ENCODE results near the gene LMAN1L.

LMAN1L gene

DNA sequence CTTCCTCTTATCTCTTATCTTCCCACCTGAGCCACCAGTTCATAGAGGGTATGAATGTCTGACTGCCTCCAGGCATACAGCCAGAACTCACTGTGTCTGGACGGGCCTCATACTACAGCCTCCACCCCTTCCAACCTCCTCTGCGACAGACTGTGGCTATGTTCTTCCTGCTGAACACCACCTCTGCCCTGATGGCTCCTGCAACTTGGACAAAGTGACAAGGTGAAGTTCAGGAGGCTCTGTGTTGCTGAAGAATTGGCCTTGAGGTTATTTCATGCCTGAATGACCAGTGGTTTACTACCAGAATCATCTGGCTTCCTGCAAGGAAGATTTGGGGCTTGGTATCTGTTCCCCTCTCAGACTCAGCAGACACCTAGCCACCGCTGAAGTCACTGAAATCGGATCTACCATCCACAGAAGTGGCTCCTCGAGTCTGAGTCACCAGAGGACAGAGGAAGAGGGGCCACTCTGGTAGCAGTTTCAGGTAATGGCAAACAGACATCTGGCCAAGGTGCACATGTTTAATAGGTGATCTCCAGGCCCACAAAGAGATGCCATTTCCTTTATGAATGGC, 44.5 kb downstream of the LMAN1L start:
- DNase-seq: no peak

DNA sequence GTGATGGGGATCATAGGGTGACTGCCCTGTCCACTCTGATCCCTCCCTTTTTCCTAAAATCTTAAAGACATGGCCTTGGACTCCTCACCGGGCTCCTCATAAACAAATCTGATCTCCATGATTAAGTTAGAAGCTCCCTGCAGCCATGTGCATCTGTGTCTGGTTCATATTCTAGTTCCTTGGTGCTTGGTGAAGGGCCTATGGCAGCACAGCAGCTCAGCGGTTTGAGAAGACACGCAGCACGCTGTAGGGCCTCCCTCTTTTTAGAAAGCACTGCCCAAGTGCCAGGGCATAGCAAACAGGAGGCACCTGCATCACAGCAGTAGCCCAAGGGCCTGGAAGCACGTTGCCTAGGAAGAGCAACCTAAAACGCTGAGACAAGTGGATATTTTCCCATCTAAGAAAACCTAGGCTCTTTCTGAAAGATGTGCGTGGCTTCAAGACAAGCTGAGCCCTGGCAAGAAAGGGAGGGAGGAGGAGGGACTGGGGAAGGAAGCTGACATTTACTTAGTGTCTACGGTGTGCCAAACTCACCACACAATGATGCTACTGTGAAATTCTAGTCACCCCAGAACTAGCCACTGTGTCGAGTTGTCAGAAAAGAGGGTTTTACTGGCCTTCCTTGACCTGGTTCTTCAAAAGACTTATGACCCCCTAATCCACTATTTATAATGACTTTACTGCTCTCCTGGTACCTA, 45.2 kb downstream of the LMAN1L start:
- TF ChIP-seq EZH2phosphoT487 (IDR thresholded peaks at IDR 0.05; ENCODE audit: low read length): no peak
- TF ChIP-seq, protein P1, sequence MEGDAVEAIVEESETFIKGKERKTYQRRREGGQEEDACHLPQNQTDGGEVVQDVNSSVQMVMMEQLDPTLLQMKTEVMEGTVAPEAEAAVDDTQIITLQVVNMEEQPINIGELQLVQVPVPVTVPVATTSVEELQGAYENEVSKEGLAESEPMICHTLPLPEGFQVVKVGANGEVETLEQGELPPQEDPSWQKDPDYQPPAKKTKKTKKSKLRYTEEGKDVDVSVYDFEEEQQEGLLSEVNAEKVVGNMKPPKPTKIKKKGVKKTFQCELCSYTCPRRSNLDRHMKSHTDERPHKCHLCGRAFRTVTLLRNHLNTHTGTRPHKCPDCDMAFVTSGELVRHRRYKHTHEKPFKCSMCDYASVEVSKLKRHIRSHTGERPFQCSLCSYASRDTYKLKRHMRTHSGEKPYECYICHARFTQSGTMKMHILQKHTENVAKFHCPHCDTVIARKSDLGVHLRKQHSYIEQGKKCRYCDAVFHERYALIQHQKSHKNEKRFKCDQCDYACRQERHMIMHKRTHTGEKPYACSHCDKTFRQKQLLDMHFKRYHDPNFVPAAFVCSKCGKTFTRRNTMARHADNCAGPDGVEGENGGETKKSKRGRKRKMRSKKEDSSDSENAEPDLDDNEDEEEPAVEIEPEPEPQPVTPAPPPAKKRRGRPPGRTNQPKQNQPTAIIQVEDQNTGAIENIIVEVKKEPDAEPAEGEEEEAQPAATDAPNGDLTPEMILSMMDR (IDR thresholded peaks at IDR 0.05; ENCODE audit: low read length): no peak
- TF ChIP-seq EZH2 (optimal IDR thresholded peaks at IDR 0.05; ENCODE audit: low read depth, low read length): no peak
- Histone ChIP-seq H3F3A (ENCODE audit: insufficient read depth, low read length) (no peaks in the 10 kb centered on the region), H3K9ac (ENCODE audit: low read length) (no peak overlapping the region), H3K79me2 (ENCODE audit: low read length) (peaks cover 64% of the 10 kb centered on the region), H3K27ac (ENCODE audit: low read length) (peak overlapping the region; percentile 6; the same call in 1 of the 2 replicates), H3K9me3 (replicated peaks; ENCODE audit: insufficient read depth, low read length) (no peaks in the 10 kb centered on the region), H3K27me3 (replicated peaks; ENCODE audit: insufficient read depth, low read length) (no peaks in the 10 kb centered on the region), H3K9me2 (replicated peaks; ENCODE audit: insufficient read depth, low read length) (no peaks in the 10 kb centered on the region), H3K4me1 (ENCODE audit: low read length) (peaks cover 4% of the 10 kb centered on the region; the same call in 1 of the 2 replicates), H4K20me1 (ENCODE audit: insufficient read depth, low read length) (no peaks in the 10 kb centered on the region), H3K36me3 (replicated peaks; ENCODE audit: insufficient read depth, low read length) (no peaks in the 10 kb centered on the region), H2AFZ (ENCODE audit: low read length) (no peak overlapping the region), H3K4me3 (ENCODE audit: low read length) (no peak overlapping the region), H3K4me2 (ENCODE audit: low read depth, low read length) (no peak overlapping the region)
- DNase-seq: no peak

More for the DNA sequence above, 44.5 kb downstream of the LMAN1L start:
- H3K27me3 ChIP-seq (replicated peaks; ENCODE audit: insufficient read depth, low read length): no peaks in the 10 kb centered on the region
- no peak overlapping the region for H2AFZ ChIP-seq (ENCODE audit: low read length)
- no peak overlapping the region for H3K4me2 ChIP-seq (ENCODE audit: low read depth, low read length)
- peak overlapping the region; percentile 6; the same call in 1 of the 2 replicates for H3K27ac ChIP-seq (ENCODE audit: low read length)
- no peaks in the 10 kb centered on the region for H3K9me2 ChIP-seq (replicated peaks; ENCODE audit: insufficient read depth, low read length)
- H3K79me2 ChIP-seq (ENCODE audit: low read length): peaks cover 58% of the 10 kb centered on the region
- no peaks in the 10 kb centered on the region for H3K9me3 ChIP-seq (replicated peaks; ENCODE audit: insufficient read depth, low read length)
- no peaks in the 10 kb centered on the region for H3F3A ChIP-seq (ENCODE audit: insufficient read depth, low read length)
- no peaks in the 10 kb centered on the region for H3K36me3 ChIP-seq (replicated peaks; ENCODE audit: insufficient read depth, low read length)
- no peaks in the 10 kb centered on the region for H4K20me1 ChIP-seq (ENCODE audit: insufficient read depth, low read length)
- H3K9ac ChIP-seq (ENCODE audit: low read length): no peak overlapping the region
- H3K4me3 ChIP-seq (ENCODE audit: low read length): no peak overlapping the region
- peaks cover 4% of the 10 kb centered on the region; the same call in 1 of the 2 replicates for H3K4me1 ChIP-seq (ENCODE audit: low read length)
- no peak for TF ChIP-seq EZH2 (optimal IDR thresholded peaks at IDR 0.05; ENCODE audit: low read depth, low read length)
- TF ChIP-seq, protein P1 (IDR thresholded peaks at IDR 0.05; ENCODE audit: low read length): no peak
- no peak for TF ChIP-seq EZH2phosphoT487 (IDR thresholded peaks at IDR 0.05; ENCODE audit: low read length)

DNA sequence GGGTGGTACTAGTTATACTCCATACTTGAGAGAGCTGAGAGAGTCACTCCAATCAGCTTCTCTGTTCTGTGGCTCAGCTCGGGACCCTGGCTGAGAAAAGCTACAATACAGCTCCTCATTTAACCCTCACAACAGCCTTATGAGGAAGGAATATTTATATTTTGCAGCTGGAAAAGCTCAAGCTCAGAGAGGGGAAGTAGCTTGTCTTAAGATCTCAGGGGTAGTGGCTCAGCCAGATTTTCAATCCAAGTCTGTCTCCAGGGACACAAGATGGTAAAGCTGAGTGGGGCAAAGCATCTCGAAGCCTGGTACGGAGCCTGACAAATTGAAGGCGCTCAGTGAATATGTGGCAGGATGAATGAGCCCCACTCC, 45.7 kb downstream of the LMAN1L start:
- no peak overlapping the region for H2AFZ ChIP-seq (ENCODE audit: low read length)
- H3K27me3 ChIP-seq (replicated peaks; ENCODE audit: insufficient read depth, low read length): no peaks in the 10 kb centered on the region
- H3K36me3 ChIP-seq (replicated peaks; ENCODE audit: insufficient read depth, low read length): no peaks in the 10 kb centered on the region
- H3K4me3 ChIP-seq (ENCODE audit: low read length): no peak overlapping the region
- no peaks in the 10 kb centered on the region for H3K9me3 ChIP-seq (replicated peaks; ENCODE audit: insufficient read depth, low read length)
- H3K79me2 ChIP-seq (ENCODE audit: low read length): peaks cover 69% of the 10 kb centered on the region
- DNase-seq: no peak
- H3K4me2 ChIP-seq (ENCODE audit: low read depth, low read length): no peak overlapping the region
- H3K27ac ChIP-seq (ENCODE audit: low read length): no peak overlapping the region
- H3K4me1 ChIP-seq (ENCODE audit: low read length): peaks cover 4% of the 10 kb centered on the region; the same call in 1 of the 2 replicates
- TF ChIP-seq EZH2 (optimal IDR thresholded peaks at IDR 0.05; ENCODE audit: low read depth, low read length) (no peak), EZH2phosphoT487 (IDR thresholded peaks at IDR 0.05; ENCODE audit: low read length) (no peak)
- TF ChIP-seq, protein P1 (IDR thresholded peaks at IDR 0.05; ENCODE audit: low read length): no peak
- no peaks in the 10 kb centered on the region for H4K20me1 ChIP-seq (ENCODE audit: insufficient read depth, low read length)
- no peak overlapping the region for H3K9ac ChIP-seq (ENCODE audit: low read length)
- H3K9me2 ChIP-seq (replicated peaks; ENCODE audit: insufficient read depth, low read length): no peaks in the 10 kb centered on the region
- no peaks in the 10 kb centered on the region for H3F3A ChIP-seq (ENCODE audit: insufficient read depth, low read length)
